Measurements from ENCODE around the gene MCAM.

The MCAM gene

DNA sequence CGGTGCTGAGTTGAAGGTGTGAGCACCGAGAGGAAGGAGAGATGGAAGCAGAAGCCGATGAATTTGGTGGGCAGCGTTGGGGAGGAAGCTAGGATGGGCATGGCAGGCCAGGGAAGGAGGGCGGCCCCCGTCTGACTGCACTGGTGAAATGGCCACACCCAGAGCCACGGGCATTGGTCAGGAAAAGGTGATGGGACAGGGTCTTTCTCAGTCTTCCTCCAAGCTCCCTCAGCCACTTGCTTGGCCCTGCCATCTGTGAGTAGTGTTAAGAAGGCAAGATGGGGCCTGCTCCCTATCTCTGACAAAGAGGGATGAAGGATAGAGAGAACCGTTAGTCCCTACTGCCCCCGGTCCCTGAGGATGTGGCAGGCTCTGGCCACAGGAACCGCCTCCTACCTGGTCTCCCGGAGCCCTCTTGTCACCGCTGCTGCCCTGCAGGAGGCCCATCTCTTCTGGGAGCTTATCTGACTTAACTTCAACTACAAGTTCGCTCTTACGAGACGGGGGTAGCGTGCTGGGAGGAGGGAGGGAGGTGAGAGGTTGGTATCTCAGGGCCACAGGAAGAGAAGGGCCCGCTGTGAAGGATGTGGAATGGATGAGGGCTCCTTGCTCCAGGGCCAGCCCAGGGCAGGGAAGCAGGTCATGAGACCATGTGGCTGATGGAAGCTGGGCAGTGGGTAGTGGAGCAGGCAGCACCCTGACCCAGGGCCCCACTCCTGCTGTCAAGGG is 6.8 kb downstream of the MCAM start:
- H3K4me3 ChIP-seq (ENCODE audit: low read depth, low read length): no peak overlapping the region

DNA sequence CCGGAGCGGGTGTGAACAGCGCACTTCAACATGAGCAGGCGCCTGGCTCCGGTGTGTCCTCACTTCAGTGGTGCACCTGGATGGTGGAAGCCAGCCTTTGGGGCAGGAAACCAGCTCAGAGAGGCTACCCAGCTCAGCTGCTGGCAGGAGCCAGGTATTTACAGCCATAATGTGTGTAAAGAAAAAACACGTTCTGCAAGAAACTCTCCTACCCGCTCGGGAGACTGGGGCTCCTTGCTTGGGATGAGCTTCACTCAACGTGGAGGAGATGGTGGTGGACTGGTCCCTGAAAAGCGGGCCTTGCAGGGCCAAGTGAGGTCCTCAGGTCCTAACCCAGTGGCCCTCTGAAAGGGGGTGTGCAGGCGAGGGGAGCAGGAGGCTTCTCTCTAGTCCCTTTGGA is 7.5 kb downstream of the MCAM start:
- H3K4me3 ChIP-seq (ENCODE audit: low read depth, low read length): no peak overlapping the region

DNA sequence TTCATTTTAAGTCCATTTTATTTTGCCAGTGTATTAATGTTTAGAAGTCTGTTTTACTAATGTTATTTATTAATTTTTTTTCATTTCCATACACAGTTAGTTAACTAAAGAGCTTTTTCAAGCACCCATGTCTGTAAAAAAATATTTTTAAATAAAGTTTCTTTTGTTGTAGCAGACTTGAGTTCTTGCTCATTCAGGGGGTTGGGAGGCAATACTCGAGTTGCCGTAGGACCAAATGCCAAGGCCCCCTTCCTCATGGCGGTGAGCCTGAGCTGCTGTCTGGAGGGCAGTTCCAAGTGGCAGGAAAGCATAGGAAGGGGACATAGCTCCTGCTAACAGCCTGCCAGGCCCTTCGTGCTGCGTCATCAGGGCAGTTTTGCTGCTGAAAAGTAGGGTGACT is 9.0 kb downstream of the MCAM start:
- no peak overlapping the region for H3K4me3 ChIP-seq (ENCODE audit: low read depth, low read length)

DNA sequence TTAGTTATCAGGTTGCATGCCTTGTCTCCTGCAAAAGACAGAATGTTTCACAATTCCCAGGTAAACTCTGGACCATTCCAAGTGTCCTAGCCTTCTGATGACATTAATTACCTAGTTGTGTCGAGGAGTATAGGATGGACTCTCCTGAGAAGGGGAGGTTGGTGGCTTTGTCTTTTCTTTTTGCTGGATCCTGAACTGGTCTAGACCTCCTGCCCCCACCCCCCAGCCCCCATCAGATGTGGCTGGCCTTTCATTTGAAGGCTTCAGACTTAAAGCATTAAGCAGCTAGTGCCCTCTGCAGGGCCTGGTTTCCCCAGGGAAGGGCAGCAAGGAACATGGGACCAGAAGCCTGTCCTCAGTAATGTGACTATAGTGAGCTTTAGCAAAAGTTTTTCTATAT is 9.7 kb downstream of the MCAM start:
- H3K4me3 ChIP-seq (ENCODE audit: low read depth, low read length): no peak overlapping the region

DNA sequence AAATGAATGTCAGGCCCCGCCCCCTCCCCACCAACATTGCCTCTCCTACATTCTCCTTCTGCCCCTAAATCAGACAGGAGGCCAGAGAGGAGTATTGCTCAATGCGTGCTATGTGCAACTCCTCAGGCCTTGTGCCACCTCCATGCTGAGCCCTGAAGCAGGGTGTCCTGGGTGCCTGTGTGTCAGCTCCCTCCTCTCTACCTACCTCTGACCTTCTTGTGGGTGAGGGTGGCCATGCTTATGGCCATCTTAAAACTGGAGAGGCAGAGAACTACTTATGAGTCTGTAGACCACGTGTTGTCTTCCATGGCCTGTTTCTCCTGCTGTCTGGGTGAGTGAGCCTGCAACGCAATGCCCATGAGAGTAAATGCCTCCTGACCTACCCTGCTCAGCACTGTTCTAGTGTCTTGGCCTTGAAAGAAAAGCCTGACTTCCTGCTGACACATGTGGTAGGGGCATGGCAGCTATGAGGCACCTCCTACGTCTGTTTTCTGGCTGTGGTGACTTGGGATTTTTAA is 10.5 kb downstream of the MCAM start:
- no peak overlapping the region for H3K4me3 ChIP-seq (ENCODE audit: low read depth, low read length)

DNA sequence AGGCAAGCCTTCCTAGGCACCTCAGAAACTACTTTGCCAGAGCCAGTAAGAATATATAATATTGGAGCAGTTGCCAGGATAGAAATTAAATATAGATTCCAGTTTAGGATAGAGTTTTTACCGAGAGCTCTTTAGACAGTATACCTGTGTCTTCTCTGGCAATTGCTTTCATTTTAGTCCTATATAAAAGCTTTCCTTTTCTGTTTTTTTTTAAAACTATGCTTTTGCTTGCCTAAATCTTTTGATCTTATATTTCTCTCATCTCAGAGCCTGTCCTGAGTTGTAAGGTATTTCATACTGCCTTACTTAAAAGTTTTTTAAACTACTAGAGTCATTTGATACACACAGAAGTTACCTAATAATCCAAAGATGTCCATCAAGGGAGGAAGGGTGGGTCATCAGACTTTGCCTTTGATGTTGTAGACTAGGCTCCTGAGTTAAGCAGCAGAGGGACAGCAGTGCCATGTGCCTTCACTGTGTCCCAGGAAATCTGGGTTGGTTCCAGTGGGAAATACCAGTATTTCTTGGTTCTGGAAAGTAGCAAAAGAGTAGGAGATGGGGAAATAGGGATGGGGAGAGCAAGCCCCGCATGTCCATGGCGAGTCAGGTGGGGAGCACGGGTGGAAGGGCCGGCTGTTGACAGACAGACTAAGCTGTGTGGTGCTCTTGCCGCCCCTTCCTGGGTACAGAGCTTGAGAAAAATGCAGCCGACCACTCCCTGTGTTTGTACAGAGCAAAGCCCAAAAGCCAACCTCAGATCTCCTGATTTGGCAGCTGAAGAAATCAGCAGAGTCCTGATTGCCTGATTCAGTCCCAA is 11.2 kb downstream of the MCAM start:
- no peak overlapping the region for H3K4me3 ChIP-seq (ENCODE audit: low read depth, low read length)

DNA sequence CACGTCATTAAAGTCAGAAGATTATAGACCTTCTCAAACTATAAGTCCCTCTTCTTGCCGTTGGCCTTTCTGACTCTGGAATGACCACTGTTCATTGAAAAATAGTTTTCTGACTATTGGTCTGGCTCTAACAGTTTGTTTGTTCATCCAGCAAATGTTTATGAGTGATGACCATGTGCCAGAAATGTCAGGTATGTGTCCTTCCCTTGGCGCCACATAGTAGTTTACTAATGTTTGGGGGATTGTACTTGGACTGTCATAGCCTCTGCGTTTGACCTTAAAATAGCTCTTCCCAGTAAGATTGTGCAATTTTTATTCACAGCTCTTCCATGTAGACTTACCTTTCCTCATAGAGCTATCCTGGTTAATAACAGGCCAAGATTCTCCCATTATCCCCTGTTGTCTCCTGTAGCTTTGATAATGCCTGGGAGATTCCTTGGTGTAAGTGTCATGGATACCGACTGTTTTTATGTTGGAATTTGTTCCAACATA is 13.7 kb downstream of the MCAM start:
- no peak overlapping the region for H3K4me3 ChIP-seq (ENCODE audit: low read depth, low read length)

DNA sequence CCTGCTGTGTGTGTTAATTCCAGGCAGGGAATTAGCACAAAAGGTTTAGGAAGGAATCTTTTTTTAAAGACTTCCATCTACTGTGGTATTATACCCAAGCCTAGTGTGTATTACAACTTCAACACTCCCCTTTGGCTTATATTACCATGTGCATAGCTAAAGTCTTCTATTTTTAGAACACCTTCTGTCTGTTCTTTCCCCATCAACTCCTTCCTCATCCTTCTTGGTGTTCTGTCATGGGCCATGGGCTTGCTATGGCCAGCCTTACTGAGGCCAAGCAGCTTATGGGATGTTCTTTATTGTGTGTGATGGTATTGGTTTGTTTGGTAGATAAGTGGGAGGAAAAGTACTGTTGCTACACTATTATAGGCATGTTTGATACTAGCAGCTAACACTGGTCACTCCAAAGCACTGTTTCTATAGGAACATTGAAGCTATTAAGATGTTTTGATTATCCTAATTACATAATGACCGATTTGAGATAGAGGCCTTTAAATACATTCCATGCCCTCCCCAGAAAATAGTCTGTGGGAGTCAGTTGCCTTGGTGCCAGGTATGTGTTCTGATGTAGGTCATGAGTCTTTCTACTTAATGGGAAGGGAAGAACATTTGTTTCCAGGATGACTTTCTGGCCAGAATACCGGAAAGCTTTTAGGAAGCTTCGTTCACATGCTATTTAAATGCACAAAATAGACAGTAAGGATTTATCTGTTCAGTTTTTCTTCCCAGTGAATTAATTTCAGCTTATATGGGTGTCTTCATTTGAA is 16.5 kb downstream of the MCAM start:
- no peak overlapping the region for H3K4me3 ChIP-seq (ENCODE audit: low read depth, low read length)

DNA sequence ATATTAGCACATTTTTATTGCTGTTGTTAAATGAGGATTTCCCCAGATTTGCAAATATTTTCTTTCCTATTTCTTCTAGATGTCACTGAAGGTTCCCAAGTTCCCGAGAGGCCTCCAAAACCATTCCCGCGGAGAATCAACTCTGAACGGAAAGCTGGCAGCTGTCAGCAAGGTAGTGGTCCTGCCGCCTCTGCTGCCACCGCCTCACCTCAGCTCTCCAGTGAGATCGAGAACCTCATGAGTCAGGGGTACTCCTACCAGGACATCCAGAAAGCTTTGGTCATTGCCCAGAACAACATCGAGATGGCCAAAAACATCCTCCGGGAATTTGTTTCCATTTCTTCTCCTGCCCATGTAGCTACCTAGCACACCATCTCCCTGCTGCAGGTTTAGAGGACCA is 17.5 kb downstream of the MCAM start:
- H3K4me3 ChIP-seq (ENCODE audit: low read depth, low read length): no peak overlapping the region

DNA sequence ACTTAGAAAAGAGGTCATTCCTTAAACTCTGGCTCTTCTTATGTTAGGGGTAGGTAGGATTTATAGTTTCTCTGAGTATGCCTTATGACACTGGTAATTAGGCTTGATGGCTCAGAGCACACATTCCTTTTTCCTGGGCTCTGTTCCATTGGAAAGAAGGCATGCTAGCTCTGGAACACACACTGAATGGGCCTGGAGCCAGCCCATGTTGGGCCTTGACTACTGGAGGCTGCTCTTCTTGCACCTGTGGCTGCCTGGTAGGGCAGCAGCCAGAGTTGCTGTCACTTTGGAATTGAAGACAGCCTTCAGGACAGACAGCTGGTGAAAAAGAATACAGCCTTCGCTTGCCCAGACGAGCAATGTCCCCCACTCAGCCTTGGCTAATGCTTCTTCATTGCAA is 18.2 kb downstream of the MCAM start:
- no peak overlapping the region for H3K4me3 ChIP-seq (ENCODE audit: low read depth, low read length)

DNA sequence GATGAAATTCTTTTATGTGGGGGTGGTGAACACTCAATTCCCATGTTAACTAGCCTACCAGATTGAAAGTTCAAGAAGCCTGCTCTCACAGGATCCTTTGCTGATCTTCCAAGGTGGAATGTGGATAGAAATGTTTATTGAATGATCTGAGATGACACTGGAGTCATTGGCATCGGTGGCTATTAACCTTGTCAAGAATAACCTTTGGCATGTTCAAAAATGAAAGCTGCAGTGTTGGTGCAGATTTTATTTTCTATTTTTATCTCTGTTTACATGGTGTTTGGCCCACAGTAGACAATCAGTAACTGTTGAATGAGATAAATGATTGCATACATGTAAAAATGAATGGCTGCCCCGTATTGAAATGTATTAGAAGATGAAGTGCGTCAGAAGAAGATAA is 19.0 kb downstream of the MCAM start:
- no peak overlapping the region for H3K4me3 ChIP-seq (ENCODE audit: low read depth, low read length)

DNA sequence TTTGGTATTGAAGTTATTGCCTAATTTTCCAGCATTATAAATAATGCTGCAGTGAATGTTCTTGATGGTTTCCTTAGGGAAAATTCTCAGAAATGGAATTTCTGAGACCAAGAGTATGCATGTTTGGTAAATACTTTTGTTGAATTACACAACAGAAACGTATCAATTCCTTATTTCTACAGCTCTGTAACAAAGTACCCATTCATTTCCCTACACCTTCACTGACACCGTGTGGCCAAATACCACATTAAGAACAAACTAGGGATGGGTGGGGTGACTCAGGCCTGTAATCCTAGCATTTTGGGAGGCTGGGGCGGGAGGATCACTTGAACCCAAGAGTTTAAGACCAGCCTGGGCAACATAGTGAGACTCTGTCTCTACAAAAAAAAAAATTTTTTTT is 21.8 kb downstream of the MCAM start:
- no peak overlapping the region for H3K4me3 ChIP-seq (ENCODE audit: low read depth, low read length)

DNA sequence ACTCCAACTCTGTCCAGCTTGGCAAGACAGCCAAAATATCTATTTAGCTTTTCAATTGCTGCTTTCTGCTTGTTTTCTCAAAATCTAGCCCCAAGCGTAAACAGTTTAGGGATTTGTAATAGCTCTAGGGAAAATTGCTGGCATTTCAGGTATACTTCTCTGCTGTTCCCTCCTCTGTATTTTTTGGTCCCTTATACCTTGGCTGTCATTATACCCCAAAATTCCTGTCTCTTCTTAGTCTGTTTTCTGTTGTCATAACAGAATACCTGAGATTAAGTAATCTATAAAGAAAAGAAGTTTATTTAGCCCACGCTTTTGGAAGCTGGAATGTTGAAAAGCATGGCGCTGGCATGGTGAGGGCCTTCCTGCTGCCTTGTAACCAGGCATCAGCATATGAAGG is 23.5 kb downstream of the MCAM start:
- no peak overlapping the region for H3K4me3 ChIP-seq (ENCODE audit: low read depth, low read length)

DNA sequence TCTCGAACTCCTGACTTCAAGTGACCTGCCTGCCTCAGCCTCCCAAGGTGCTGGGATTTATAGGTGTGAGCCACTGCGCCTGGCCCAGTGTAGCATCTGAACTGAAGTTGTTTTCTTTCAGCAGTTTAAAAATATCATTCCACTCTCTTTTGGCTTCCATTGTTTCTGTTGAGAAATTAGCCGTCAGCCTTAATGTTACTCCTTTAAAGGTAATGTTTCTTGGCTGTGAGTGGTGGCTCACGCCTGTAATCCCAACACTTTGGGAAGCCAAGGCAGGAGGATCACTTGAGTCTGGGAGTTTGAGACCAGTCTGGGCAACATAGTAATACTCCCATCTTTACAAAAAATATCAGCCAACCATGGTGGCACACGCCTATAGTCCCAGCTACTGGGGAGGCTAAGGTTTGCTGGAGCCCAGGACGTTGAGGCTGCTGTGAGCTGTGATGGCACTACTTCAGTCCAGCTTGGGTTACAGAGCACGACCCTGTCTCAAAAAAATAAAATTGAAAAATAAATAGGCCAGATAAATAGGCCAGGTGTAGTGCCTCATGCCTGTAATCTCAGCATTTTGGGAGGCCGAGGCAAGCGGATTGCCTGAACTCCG is 25.9 kb downstream of the MCAM start:
- H3K4me3 ChIP-seq (ENCODE audit: low read depth, low read length): no peak overlapping the region

DNA sequence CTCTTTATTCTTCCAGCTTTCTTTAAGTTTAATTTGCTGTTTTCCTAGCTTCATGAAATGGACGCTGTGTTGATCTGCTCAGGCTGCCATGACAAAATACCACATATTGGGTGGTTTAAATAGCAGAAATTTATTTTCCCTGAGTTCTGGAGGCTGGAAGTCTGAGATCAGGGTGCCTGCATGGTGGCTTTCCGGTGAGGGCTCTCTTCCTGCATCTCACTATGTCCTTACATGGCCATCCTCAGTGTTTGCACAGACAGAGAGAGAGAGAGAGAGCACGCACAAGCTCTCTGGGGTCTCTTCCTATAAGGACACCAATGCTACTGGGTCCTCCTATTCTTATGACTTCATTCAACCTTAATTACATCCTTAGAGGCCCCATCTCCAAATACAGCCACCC is 28.7 kb downstream of the MCAM start:
- H3K4me3 ChIP-seq (ENCODE audit: low read depth, low read length): no peak overlapping the region

DNA sequence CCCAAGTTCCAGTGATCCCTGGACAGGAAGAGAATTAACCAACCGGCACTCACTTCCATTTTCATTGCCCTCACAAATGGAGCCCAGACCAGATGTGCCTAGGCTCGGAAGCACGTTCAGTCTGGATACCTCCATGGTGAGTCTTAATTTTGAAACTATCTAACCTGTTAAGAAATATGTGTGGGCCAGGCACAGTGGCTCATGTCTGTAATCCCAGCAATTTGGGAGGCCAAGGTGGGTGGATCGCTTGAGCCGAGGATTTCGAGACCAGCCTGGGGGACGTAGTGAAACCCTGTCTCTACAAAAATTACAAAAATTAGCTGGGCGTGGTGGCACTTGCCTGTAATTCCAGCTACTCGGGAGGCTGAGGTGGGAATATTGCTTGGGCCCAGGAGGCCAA is 31.5 kb downstream of the MCAM start:
- no peak overlapping the region for H3K4me3 ChIP-seq (ENCODE audit: low read depth, low read length)

DNA sequence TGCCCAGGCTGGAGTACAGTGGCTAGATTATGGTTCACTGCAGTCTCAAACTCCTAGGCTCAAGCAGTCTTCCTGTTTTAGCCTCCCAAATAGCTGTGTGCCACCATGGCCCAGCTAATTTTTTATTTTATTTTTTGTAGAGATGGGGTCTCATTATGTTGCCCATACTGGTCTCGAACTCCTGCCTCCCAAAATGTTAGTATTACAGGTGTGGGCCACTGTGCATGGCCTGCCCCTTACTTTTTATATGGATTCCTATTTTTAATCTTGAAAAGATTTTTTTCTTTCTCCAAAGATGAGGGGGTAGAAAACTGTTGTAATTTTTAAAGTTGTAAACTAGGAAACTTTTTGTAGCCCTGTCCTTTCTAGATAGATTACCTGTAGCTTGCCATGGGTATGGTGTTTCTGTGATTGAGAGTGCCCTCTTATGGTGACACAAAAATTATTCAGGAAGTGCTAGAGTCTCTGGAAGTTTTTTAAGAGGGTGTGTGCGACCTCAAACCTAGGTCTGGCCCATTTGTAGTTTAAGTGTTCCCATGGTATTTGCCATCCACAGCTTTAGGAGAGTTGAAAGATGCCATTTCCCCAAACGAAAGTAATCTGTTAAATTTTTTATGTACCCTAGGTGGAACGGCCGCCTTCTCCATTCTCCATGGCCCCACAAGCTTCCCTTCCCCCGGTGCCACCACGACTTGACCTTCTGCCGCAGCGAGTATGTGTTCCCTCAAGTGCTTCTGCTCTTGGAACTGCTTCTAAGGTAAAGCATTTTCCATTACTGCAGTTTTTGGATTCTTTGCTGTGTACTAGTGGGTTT is 32.4 kb downstream of the MCAM start:
- no peak overlapping the region for H3K4me3 ChIP-seq (ENCODE audit: low read depth, low read length)

DNA sequence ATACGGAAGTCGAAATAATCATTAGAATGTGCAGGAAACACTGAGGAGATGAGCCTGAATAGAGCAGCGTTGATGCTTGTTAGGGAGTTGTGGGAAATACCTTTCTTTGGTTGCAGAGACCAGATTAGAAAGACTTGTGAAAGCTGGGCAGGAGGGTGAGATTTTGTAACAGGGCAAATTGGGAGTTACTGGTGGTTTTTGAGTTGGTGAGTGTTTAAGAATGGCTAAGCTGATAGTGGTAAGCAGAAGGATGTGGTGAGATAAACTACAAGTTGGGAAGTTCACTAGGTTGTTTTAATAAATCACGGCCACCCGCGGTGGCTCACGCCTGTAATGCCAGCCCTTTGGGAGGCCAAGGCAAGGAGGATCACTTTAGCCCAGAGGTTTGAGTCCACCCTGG is 34.4 kb downstream of the MCAM start:
- no peak overlapping the region for H3K4me3 ChIP-seq (ENCODE audit: low read depth, low read length)

DNA sequence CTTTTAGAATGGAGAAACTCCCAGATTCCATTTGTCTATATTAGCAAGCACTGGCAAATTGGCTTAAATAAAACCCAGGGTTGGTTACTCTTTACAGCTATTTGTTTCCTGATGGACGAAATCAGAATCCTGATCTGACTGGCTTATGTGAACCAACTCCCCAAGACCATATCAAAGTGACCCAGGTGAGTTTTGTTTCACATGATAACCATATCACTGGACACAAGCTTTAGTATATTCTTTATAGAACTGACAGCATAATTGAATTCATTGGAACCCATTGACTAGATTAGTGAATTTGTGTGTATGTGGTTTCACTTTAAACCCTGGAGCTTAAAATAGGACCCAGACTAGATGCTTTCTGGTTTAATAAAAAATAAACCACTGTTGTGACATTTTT is 39.3 kb downstream of the MCAM start:
- no peak overlapping the region for H3K4me3 ChIP-seq (ENCODE audit: low read depth, low read length)

DNA sequence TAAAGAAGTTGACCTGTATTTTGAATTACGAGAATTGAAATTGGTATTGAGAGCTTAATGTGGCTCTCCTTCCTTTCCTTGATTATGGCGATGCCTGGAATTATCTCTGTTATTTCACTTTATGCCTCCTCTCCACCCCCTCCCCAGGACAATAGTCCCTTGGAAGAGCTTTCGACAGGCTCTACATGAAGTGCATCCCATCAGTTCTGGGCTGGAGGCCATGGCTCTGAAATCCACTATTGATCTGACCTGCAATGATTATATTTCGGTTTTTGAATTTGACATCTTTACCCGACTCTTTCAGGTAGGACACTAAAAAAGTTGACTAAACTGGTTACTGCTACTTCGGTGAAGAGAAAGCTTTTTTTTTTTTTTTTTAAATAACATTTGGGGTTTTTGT is 43.2 kb downstream of the MCAM start:
- H3K4me3 ChIP-seq (ENCODE audit: low read depth, low read length): no peak overlapping the region

All from iPS-11a (cell line).